ENCODE measurements around the gene ADGRF3. TPM values are rescaled to one million over a fixed set of nuclear protein-coding genes. Genes with fewer than 3 reads are reported as not detected.
"Not testable (repeated sequence)": the region's sequence is repeated elsewhere in the genome, so short reads cannot be mapped to it uniquely, and the experiment has no call there.

ADGRF3 gene
- total and polyA plus RNA-seq, 2 experiments from 2014 or later: 0.12 to 0.33 TPM

DNA sequence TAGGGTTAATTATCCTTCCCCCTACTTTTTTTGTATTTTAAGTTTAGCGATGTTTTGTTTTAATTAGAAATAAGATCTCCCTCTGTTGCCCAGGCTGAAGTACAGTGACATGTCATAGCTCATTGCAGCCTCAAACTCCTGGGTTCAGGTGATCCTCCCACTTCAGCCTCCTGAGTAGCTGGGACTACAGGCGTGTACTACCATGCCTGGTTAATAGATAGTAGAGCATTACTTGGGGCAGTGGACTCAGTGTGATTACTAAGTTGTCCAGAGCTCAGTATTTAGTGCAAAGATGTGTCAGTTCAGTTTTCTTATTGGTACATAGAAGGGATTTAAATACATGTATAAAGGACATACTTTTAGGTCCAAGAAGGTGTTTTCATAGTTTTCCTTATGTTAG, 9.5 kb upstream of the ADGRF3 start:
- Histone ChIP-seq H3K27ac (no peak overlapping the region), H3K4me1 (ENCODE audit: low read depth) (no peaks in the 10 kb centered on the region)

DNA sequence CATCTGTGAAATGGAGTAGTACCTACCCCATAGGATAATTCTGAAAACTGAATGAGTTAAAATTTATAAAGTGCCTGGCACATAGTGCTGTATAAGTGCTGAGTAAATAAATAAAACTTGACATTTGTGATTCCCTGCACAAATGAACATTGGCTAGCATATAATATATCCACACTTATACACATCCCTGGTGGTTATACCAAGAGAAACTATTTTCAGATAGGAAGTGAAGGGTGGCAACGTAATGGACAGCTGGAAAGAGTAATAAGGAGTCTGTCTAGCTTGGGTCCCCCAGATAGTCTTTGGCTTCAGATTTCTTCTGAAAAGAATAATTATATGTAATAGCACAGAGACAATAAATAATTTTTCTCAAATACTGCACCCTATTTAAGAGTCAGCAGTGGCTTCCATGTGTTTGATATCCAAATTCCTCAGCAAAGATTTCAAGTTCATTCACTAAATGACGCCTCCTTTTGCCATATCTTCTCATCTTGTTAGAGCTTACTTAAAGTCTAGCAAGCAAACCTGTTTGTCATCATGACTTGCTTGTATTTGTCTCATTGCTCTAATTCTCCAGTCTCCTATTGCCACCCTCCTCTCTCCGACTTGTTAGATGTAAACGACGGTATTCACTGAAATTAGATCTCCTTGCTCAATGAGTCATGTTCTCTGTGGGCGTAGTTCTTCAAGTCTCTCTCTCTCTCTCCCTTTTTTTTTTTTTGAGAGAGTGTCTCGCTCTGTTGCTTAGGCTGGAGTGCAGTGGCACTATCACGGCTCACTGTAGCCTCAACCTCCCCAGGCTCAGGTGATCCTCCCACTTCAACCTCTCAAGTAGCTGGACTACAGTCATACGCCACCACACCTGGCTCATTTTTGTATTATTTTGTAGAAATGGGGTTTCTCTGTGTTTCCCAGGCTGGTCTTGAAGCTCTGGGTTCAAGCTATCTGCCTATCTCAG, 8.7 kb upstream of the ADGRF3 start:
- peak in 1 of 2 donors; percentile 91 for DNase-seq (ENCODE audit: low read depth in 1 of 2, low spot score in 1 of 2)
- TF ChIP-seq, protein P1, sequence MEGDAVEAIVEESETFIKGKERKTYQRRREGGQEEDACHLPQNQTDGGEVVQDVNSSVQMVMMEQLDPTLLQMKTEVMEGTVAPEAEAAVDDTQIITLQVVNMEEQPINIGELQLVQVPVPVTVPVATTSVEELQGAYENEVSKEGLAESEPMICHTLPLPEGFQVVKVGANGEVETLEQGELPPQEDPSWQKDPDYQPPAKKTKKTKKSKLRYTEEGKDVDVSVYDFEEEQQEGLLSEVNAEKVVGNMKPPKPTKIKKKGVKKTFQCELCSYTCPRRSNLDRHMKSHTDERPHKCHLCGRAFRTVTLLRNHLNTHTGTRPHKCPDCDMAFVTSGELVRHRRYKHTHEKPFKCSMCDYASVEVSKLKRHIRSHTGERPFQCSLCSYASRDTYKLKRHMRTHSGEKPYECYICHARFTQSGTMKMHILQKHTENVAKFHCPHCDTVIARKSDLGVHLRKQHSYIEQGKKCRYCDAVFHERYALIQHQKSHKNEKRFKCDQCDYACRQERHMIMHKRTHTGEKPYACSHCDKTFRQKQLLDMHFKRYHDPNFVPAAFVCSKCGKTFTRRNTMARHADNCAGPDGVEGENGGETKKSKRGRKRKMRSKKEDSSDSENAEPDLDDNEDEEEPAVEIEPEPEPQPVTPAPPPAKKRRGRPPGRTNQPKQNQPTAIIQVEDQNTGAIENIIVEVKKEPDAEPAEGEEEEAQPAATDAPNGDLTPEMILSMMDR (IDR thresholded peaks at IDR 0.05; ENCODE audit: low read depth, low read length): no peak
- Histone ChIP-seq H3K4me3 (no peak overlapping the region), H3K27me3 (no peaks in the 10 kb centered on the region), H3K4me1 (ENCODE audit: low read depth) (no peaks in the 10 kb centered on the region), H3K27ac (no peak overlapping the region), H3K36me3 (no peaks in the 10 kb centered on the region), H3K9me3 (ENCODE audit: low read depth) (no peaks in the 10 kb centered on the region)

More for the DNA sequence above, 9.5 kb upstream of the ADGRF3 start:
- no peaks in the 10 kb centered on the region for H3K27me3 ChIP-seq
- TF ChIP-seq, protein P1 (IDR thresholded peaks at IDR 0.05; ENCODE audit: low read depth, low read length): no peak
- H3K36me3 ChIP-seq: no peaks in the 10 kb centered on the region
- no peaks in the 10 kb centered on the region for H3K9me3 ChIP-seq (ENCODE audit: low read depth)
- no peak for DNase-seq (ENCODE audit: low read depth in 1 of 2, low spot score in 1 of 2)
- no peak overlapping the region for H3K4me3 ChIP-seq

DNA sequence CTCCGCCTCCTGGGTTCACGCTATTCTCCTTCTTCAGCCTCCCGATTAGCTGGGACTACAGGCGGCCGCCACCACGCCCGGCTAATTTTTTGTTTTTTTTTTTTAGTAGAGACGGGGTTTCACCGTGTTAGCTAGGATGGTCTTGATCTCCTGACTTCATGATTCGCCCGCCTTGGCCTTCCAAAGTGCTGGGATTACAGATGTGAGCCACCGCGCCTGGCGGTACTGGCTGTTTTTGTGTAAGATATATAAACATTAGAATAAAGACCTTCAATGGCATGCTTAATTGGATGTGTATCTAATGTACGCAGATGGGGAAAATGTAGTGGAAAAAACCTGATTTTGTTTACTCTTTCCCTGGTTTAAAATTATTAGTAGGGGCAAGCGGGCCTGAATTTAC, 7.9 kb upstream of the ADGRF3 start:
- not testable (repeated sequence) for H3K27me3 ChIP-seq; H3K36me3 ChIP-seq; H3K27ac ChIP-seq; DNase-seq (ENCODE audit: low read depth in 1 of 2, low spot score in 1 of 2); H3K9me3 ChIP-seq (ENCODE audit: low read depth); H3K4me3 ChIP-seq; H3K4me1 ChIP-seq (ENCODE audit: low read depth)

DNA sequence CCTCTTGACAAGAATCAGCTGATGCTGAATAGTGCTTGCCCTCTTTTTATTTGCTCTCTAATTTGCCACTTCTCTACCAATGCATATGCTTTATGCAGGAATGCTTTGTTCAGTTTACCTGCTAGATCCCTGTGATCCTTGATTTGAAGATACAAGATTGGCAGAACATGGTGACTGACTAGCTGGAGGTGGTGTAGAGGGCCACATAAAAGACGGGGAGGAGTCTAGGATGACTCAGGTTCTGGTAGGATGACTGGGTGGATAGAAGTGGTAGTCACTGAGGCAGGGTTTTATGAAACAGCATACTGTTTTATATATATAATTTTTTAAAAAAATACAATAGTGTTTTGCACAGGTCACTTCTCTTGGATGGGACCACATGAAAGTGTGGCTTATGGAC, 6.3 kb upstream of the ADGRF3 start:
- H3K4me3 ChIP-seq: no peak overlapping the region
- no peak for DNase-seq (ENCODE audit: low read depth in 1 of 2, low spot score in 1 of 2)
- no peaks in the 10 kb centered on the region for H3K36me3 ChIP-seq
- H3K27ac ChIP-seq: no peak overlapping the region
- TF ChIP-seq, protein P1 (IDR thresholded peaks at IDR 0.05; ENCODE audit: low read depth, low read length): no peak
- H3K4me1 ChIP-seq (ENCODE audit: low read depth): peaks cover 1% of the 10 kb centered on the region
- no peaks in the 10 kb centered on the region for H3K9me3 ChIP-seq (ENCODE audit: low read depth)
- H3K27me3 ChIP-seq: no peaks in the 10 kb centered on the region

DNA sequence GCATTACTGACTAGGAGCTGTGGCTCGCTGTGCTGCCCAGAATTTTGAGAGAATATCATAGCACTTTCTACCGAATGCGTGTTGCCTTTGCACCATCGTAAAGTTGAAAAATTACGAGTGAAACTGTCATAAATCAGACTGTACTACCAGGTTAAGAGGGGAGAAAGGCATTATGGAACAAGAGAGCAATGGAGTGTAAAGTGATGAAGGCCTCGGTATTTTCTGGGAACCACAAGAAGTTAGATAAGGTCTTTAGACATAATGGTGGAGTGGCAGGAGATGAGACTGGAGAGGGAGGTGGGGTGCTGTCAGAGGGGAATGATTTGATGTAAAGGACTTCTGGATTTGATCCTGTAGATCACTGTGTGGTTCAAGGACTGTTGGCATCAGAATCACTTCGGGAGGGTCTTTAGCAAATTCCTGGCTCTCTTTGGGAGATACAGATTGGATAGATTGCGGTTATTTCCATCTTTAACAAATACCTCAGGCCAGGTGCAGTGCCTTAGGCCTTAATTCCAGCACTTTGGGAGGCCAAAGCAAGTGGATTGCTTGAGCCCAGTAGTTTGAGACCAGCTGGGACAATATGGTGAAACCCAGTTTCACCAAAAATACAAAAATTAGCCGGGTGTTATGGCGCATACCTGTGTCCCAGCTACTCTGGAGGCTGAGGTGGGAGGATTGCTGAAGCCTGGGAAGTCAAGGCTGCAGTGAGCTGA, 4.9 kb upstream of the ADGRF3 start:
- no peak overlapping the region for H3K27ac ChIP-seq
- TF ChIP-seq, protein P1 (IDR thresholded peaks at IDR 0.05; ENCODE audit: low read depth, low read length): no peak
- no peaks in the 10 kb centered on the region for H3K9me3 ChIP-seq (ENCODE audit: low read depth)
- H3K4me1 ChIP-seq (ENCODE audit: low read depth): peaks cover 12% of the 10 kb centered on the region
- DNase-seq (ENCODE audit: low read depth in 1 of 2, low spot score in 1 of 2): no peak
- H3K27me3 ChIP-seq: no peaks in the 10 kb centered on the region
- H3K4me3 ChIP-seq: no peak overlapping the region
- H3K36me3 ChIP-seq: no peaks in the 10 kb centered on the region

DNA sequence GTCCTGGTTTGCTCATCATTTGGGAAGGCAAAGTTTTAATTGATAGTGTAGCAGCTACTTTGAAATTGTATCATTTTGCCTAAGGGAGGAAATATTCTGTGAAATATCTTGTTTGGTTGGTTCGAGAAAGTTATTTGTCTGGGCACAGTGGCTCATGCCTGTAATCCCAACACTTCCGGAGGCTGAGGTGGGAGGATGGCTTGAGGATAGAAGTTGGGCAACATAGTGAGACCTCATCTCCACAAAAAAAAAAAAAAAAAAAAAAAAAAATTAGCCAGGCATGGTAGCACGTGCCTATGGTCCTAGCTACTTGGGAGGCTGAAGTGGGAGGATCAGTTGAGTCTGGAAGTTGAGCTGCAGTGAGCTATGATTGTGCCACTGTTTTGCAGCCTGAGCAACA, 3.1 kb upstream of the ADGRF3 start:
- Histone ChIP-seq H3K36me3 (no peaks in the 10 kb centered on the region), H3K4me3 (no peak overlapping the region), H3K9me3 (ENCODE audit: low read depth) (no peaks in the 10 kb centered on the region), H3K27me3 (no peaks in the 10 kb centered on the region), H3K27ac (no peak overlapping the region), H3K4me1 (ENCODE audit: low read depth) (peaks cover 12% of the 10 kb centered on the region)
- DNase-seq (ENCODE audit: low read depth in 1 of 2, low spot score in 1 of 2): no peak
- TF ChIP-seq, protein P1 (IDR thresholded peaks at IDR 0.05; ENCODE audit: low read depth, low read length): no peak

Data from cardiac muscle cell (in vitro differentiated cells and primary cell).